ENCODE data around the gene C1orf167. TPM values are rescaled to one million over a fixed set of nuclear protein-coding genes. Genes with fewer than 3 reads are reported as not detected.

C1orf167 gene
- total and polyA plus RNA-seq, 4 donors, result 0.37 TPM; not detected in 3

GRCh38 chr1:11806307-11806936, 44.4 kb downstream of the C1orf167 start:
- peak overlapping the region; percentile 97 to 98 for H3K27ac ChIP-seq (ENCODE audit: low read depth in 1 of 2, low read length in 2 of 2)
- WGBS, result under 1% methylated on average over 20 of the region's 20 CpGs
- peak overlapping the region; percentile 41 to 50 for H3K9ac ChIP-seq (ENCODE audit: low read depth in 1 of 2, low read length in 2 of 2)
- peak overlapping the region; percentile 72 to 86 (median 83) for H3K4me3 ChIP-seq (ENCODE audit: low read depth in 1 of 3, low read length in 3 of 3)
- H3K9me3 ChIP-seq (ENCODE audit: control insufficient read depth in 4 of 4, low read length in 3 of 4), result no peaks in the 10 kb centered on the region
- no peaks in the 10 kb centered on the region for H3K27me3 ChIP-seq (ENCODE audit: control insufficient read depth in 4 of 4, insufficient read depth in 4 of 4, low read length in 3 of 4)
- DNase-seq (ENCODE audit: low spot score), result no peak
- H3K4me1 ChIP-seq (ENCODE audit: control insufficient read depth in 4 of 4, insufficient read depth in 4 of 4, low read length in 3 of 4), result peaks cover 7 to 43% (median 37%) of the 10 kb centered on the region in 4 donors
- TF ChIP-seq HNF4A (conservative IDR thresholded peaks at IDR 0.05) (peak in 1 of 2 donors; percentile 6), RXRA (IDR thresholded peaks at IDR 0.05) (peak in 1 of 2 donors; percentile 12), JUND (IDR thresholded peaks at IDR 0.05) (no peak), MAX (IDR thresholded peaks at IDR 0.05) (no peak), FOXA1 (IDR thresholded peaks at IDR 0.05) (no peak), SP1 (IDR thresholded peaks at IDR 0.05) (no peak), CTCF (IDR thresholded peaks at IDR 0.05; ENCODE audit: low read depth, low read length, missing input control) (no peak), NR2F2 (IDR thresholded peaks at IDR 0.05) (no peak), GABPA (IDR thresholded peaks at IDR 0.05 in 1 of 2, conservative IDR thresholded peaks at IDR 0.05 in 1 of 2) (no peak), HNF4G (IDR thresholded peaks at IDR 0.05) (peak; percentile 21), EGR1 (IDR thresholded peaks at IDR 0.05; ENCODE audit: low read depth in 2 of 2) (no peak), TAF1 (conservative IDR thresholded peaks at IDR 0.05) (no peak), YY1 (IDR thresholded peaks at IDR 0.05) (no peak), ZBTB33 (IDR thresholded peaks at IDR 0.05) (no peak), ATF3 (IDR thresholded peaks at IDR 0.05) (no peak)
- H3K36me3 ChIP-seq (ENCODE audit: control insufficient read depth in 4 of 4, insufficient read depth in 3 of 4, low read depth in 1 of 4, low read length in 3 of 4), result peaks cover 0 to 6% (median 3%) of the 10 kb centered on the region in 4 donors

GRCh38 chr1:11807133-11807532, 45.1 kb downstream of the C1orf167 start:
- peak in 1 of 2 donors; percentile 12 for TF ChIP-seq RXRA (IDR thresholded peaks at IDR 0.05)
- peak; percentile 32 for TF ChIP-seq NR2F2 (IDR thresholded peaks at IDR 0.05)
- TF ChIP-seq SP1 (IDR thresholded peaks at IDR 0.05), result no peak
- TF ChIP-seq YY1 (IDR thresholded peaks at IDR 0.05), result no peak
- peak; percentile 51 to 56 for TF ChIP-seq HNF4A (conservative IDR thresholded peaks at IDR 0.05)
- Histone ChIP-seq H3K9ac (ENCODE audit: low read depth in 1 of 2, low read length in 2 of 2) (peak overlapping the region; percentile 41 to 50), H3K4me1 (ENCODE audit: control insufficient read depth in 4 of 4, insufficient read depth in 4 of 4, low read length in 3 of 4) (peaks cover 7 to 43% (median 36%) of the 10 kb centered on the region in 4 donors), H3K4me3 (ENCODE audit: low read depth in 1 of 3, low read length in 3 of 3) (peak overlapping the region; percentile 72 to 86 (median 83)), H3K27me3 (ENCODE audit: control insufficient read depth in 4 of 4, insufficient read depth in 4 of 4, low read length in 3 of 4) (no peaks in the 10 kb centered on the region), H3K36me3 (ENCODE audit: control insufficient read depth in 4 of 4, insufficient read depth in 3 of 4, low read depth in 1 of 4, low read length in 3 of 4) (peaks cover 3 to 10% (median 6%) of the 10 kb centered on the region in 4 donors), H3K27ac (ENCODE audit: low read depth in 1 of 2, low read length in 2 of 2) (peak overlapping the region; percentile 97 to 98), H3K9me3 (ENCODE audit: control insufficient read depth in 4 of 4, low read length in 3 of 4) (no peaks in the 10 kb centered on the region)
- 10% methylated on average over 2 of the region's 2 CpGs for WGBS
- DNase-seq (ENCODE audit: low spot score), result no peak
